ENCODE data around the gene DONSON. TPM values are rescaled to one million over a fixed set of nuclear protein-coding genes. Genes with fewer than 3 reads are reported as not detected.
A peak's percentile ranks its signal among the peaks of the same experiment; 100 is the strongest.

DONSON gene
- total and polyA plus RNA-seq, 2 of the 8 experiments (the other 6 are each of a cell fraction or from before 2014, with no cell fraction given): 21.9 to 32.5 TPM

GRCh38 chr21:33578959-33579542 is 9.4 kb downstream of the DONSON start:
- Histone ChIP-seq H4K20me1 (replicated peaks in 1 of 2; ENCODE audit: control insufficient read depth in 1 of 2, insufficient read depth in 2 of 2, low read length in 2 of 2) (peaks cover 0 to 2% of the 10 kb centered on the region in 2 experiments), H3K36me3 (ENCODE audit: control insufficient read depth in 2 of 4, insufficient read depth in 4 of 4, low read length in 3 of 4) (peaks cover 9 to 68% (median 30%) of the 10 kb centered on the region in 4 experiments; a peak in 7 of 8 replicates), H3K79me2 (ENCODE audit: control insufficient read depth in 1 of 2, insufficient read depth in 2 of 2, low read length in 2 of 2) (no peaks in the 10 kb centered on the region), H2BK5ac (ENCODE audit: low read depth, low read length) (no peak overlapping the region), H3K56ac (replicated peaks; ENCODE audit: insufficient read length, low read depth, low read length) (no peak overlapping the region), H3K4me1 (replicated peaks in 1 of 4; ENCODE audit: control insufficient read depth in 3 of 4, insufficient read depth in 4 of 4, low read length in 3 of 4) (no peaks in the 10 kb centered on the region), H4K5ac (ENCODE audit: insufficient read length, low read depth, low read length) (no peak overlapping the region), H3K4me3 (ENCODE audit: extremely low read depth in 1 of 4, insufficient read depth in 2 of 4, low read depth in 3 of 4, low read length in 4 of 4) (no peak overlapping the region), H2BK12ac (ENCODE audit: low read depth, low read length) (no peak overlapping the region), H2AFZ (ENCODE audit: low read length) (no peak overlapping the region), H3K14ac (ENCODE audit: insufficient read length) (no peak overlapping the region), H3K27ac (ENCODE audit: low read depth, low read length) (no peak overlapping the region), H2AK5ac (ENCODE audit: low read depth, low read length) (no peak overlapping the region), H4K91ac (replicated peaks; ENCODE audit: insufficient read length, low read length) (no peak overlapping the region), H3K23ac (ENCODE audit: insufficient read length) (no peak overlapping the region), H3K4me2 (ENCODE audit: insufficient read depth in 1 of 2, low read depth in 2 of 2, low read length in 2 of 2) (no peak overlapping the region), H3K27me3 (replicated peaks in 1 of 4; ENCODE audit: control insufficient read depth in 3 of 4, extremely low read depth in 1 of 4, insufficient read depth in 3 of 4, low read length in 3 of 4) (no peaks in the 10 kb centered on the region), H3K79me1 (ENCODE audit: low read depth, low read length) (no peaks in the 10 kb centered on the region), H3K9ac (replicated peaks in 1 of 4; ENCODE audit: extremely low read depth in 1 of 4, low read depth in 3 of 4, low read length in 3 of 4) (no peak overlapping the region), H3K23me2 (ENCODE audit: low read depth, low read length) (no peaks in the 10 kb centered on the region), H3K18ac (ENCODE audit: extremely low read depth, low read length) (no peak overlapping the region), H3K4ac (replicated peaks; ENCODE audit: insufficient read length, low read depth, low read length) (no peak overlapping the region), H4K8ac (ENCODE audit: extremely low read depth, insufficient read depth, low read length) (no peak overlapping the region), H2BK120ac (replicated peaks; ENCODE audit: low read depth, low read length) (no peak overlapping the region), H2BK20ac (ENCODE audit: low read length) (no peak overlapping the region), H2BK15ac (ENCODE audit: low read length) (no peak overlapping the region), H3K9me3 (ENCODE audit: insufficient read depth in 2 of 2, low read depth in 1 of 2, low read length in 1 of 2) (no peaks in the 10 kb centered on the region)
- 97% methylated on average over 7 of the region's 7 CpGs; no CpG with 5 or more reads in 1 of the 2 experiments for WGBS, 2 experiments (ENCODE audit: extremely low coverage in 1 of 2, insufficient coverage in 1 of 2, insufficient read length in 1 of 2, insufficient replicate concordance in 2 of 2, low coverage in 1 of 2, low lambda C conversion rate in 2 of 2, missing lambda C conversion rate in 1 of 2)
- FAIRE-seq: no peak
- POLR2A ChIA-PET (ENCODE audit: partially characterized antibody): interaction anchor here (0.7 to 3.3 kb wide), 14 partner anchors 9 to 79 kb away, joined by 3 to 16 read pairs (median 4); partner anchors contain the start of genes DONSON, GART and SON
- no peak for DNase-seq (ENCODE audit: low read depth in 1 of 2, low spot score in 2 of 2)
- CTCF ChIA-PET (ENCODE audit: partially characterized antibody): interaction anchor here (0.6 to 1.0 kb wide), 2 partner anchors 26 to 289 kb away, joined by 3 to 7 read pairs; no protein-coding TSS in a partner anchor
- peak; percentile 74 for TF ChIP-seq BACH1 (IDR thresholded peaks at IDR 0.05; ENCODE audit: low read length)
- TF ChIP-seq CTCF (IDR thresholded peaks at IDR 0.05; ENCODE audit: control extremely low read depth in 1 of 3, insufficient read depth in 1 of 3, low read depth in 1 of 3, low read length in 3 of 3): no peak
- peak; percentile 48; the same call in 1 of the 2 replicates for TF ChIP-seq MAFK (IDR thresholded peaks at IDR 0.05; ENCODE audit: low read depth, low read length)
- TF ChIP-seq RXRA (IDR thresholded peaks at IDR 0.05; ENCODE audit: insufficient read depth, low read depth, low read length): no peak
- no peak for TF ChIP-seq JUND (IDR thresholded peaks at IDR 0.05; ENCODE audit: low read length)
